Thoracic aorta (tissue), 2 donors: Measurements from ENCODE around the gene CRY2. TPM values are rescaled to one million over a fixed set of nuclear protein-coding genes. Genes with fewer than 3 reads are reported as not detected.

Source experiments
- ATAC-seq: fragments of 150-250 bp; one replicate; pipeline ENCODE4 v1.8.0; 2017; ENCODE audit warnings: low read depth; ENCODE audit not compliant: insufficient number of reproducible peaks, low FRiP score
- DNase-seq: peaks from one replicate; pipeline ENCODE4 v3.0.0-alpha.2; 2020; ENCODE audit warnings: low spot score
- H3K27ac ChIP-seq, 2 donors: fragments of 200-600 bp; sonication (generic); 1 replicate in 1 of 2; 2 replicates in 1 of 2; pipeline ENCODE4 v1.5.1; 2016; ENCODE audit warnings: mild to moderate bottlenecking in 2 of 2, moderate library complexity in 2 of 2
- H3K27me3 ChIP-seq: fragments of 200-600 bp; sonication (generic); replicated peaks from 2 replicates; pipeline ENCODE4 v1.6.0; 2016; ENCODE audit warnings: mild to moderate bottlenecking; ENCODE audit not compliant: insufficient read depth
- H3K36me3 ChIP-seq: fragments of 200-600 bp; sonication (generic); one replicate; pipeline ENCODE4 v1.5.1; 2016
- H3K4me1 ChIP-seq, 2 donors: fragments of 200-600 bp; sonication (generic); 1 replicate in 1 of 2; 2 replicates in 1 of 2; pipeline versions ENCODE4 v1.5.1 to v1.6.0; 2016; ENCODE audit warnings: low read depth in 2 of 2, mild to moderate bottlenecking in 1 of 2; ENCODE audit not compliant: control insufficient read depth in 1 of 2
- H3K4me3 ChIP-seq: fragments of 200-600 bp; sonication (generic); 2 replicates; pipeline ENCODE4 v1.5.1; 2016; ENCODE audit warnings: mild to moderate bottlenecking
- H3K9me3 ChIP-seq: fragments of 200-600 bp; sonication (generic); 2 replicates; pipeline ENCODE4 v1.5.1; 2016
- CTCF ChIP-seq: fragments of 200-600 bp; sonication (generic); IDR thresholded peaks from one replicate; pipeline ENCODE4 v1.5.1; 2019; ENCODE audit warnings: antibody characterized with exemption
- total RNA-seq, 2 donors: library from RNA; depleted of rRNA; stranded (reverse); fragments of >200 nt; gene quantifications; one replicate each; pipeline versions ENCODE4 v1.1.0 to v1.2.3, GENCODE V29; 2016

The CRY2 gene
- total RNA-seq, 2 donors from 2014 or later: 41.2 to 54.4 TPM

- H3K27me3 ChIP-seq: no peaks in the 10 kb centered on the region
- H3K9me3 ChIP-seq: no peaks in the 10 kb centered on the region
- no peak for TF ChIP-seq CTCF
- peaks cover 58% of the 10 kb centered on the region for H3K36me3 ChIP-seq
- ATAC-seq (no peak), DNase-seq (no peak)
- H3K4me1 ChIP-seq: peaks cover 4 to 21% of the 10 kb centered on the region in 2 donors
- H3K27ac ChIP-seq: no peak overlapping the region
- H3K4me3 ChIP-seq: no peak overlapping the region
These were observed 16.8 kb downstream of the CRY2 start for GRCh38 chr11:45864041-45864440.

GRCh38 chr11:45869551-45869950 lies 22.3 kb downstream of the CRY2 start:
- Histone ChIP-seq H3K27ac (no peak overlapping the region), H3K4me3 (no peak overlapping the region), H3K4me1 (no peaks in the 10 kb centered on the region), H3K27me3 (no peaks in the 10 kb centered on the region), H3K9me3 (no peaks in the 10 kb centered on the region), H3K36me3 (peaks cover 79% of the 10 kb centered on the region)
- ATAC-seq (no peak), DNase-seq (no peak)
- TF ChIP-seq CTCF: no peak

GRCh38 chr11:45870706-45871105 lies 23.4 kb downstream of the CRY2 start:
- Histone ChIP-seq H3K9me3 (no peaks in the 10 kb centered on the region), H3K27me3 (no peaks in the 10 kb centered on the region), H3K4me3 (no peak overlapping the region), H3K27ac (no peak overlapping the region), H3K4me1 (no peaks in the 10 kb centered on the region), H3K36me3 (peaks cover 84% of the 10 kb centered on the region)
- DNase-seq: no peak
- ATAC-seq: no peak
- no peak for TF ChIP-seq CTCF

- ATAC-seq (no peak), DNase-seq (no peak)
- Histone ChIP-seq H3K4me1 (no peaks in the 10 kb centered on the region), H3K9me3 (no peaks in the 10 kb centered on the region), H3K27me3 (no peaks in the 10 kb centered on the region), H3K36me3 (peaks cover 88% of the 10 kb centered on the region), H3K4me3 (no peak overlapping the region), H3K27ac (no peak overlapping the region)
- TF ChIP-seq CTCF: no peak
These were observed 24.4 kb downstream of the CRY2 start for GRCh38 chr11:45871638-45872037.

GRCh38 chr11:45872651-45873356 lies 25.5 kb downstream of the CRY2 start:
- Histone ChIP-seq H3K4me1 (no peaks in the 10 kb centered on the region), H3K9me3 (no peaks in the 10 kb centered on the region), H3K4me3 (no peak overlapping the region), H3K36me3 (peaks cover 87% of the 10 kb centered on the region), H3K27me3 (no peaks in the 10 kb centered on the region), H3K27ac (no peak overlapping the region)
- peak; percentile 35 for TF ChIP-seq CTCF
- no peak for DNase-seq
- no peak for ATAC-seq
